NCI-H2171 treated with DMSO at 0.1 percent for 48 hours (cell line): ENCODE results near the gene SQSTM1.
"Not testable (repeated sequence)": the region's sequence is repeated elsewhere in the genome, so short reads cannot be mapped to it uniquely, and the experiment has no call there.

Source experiments
- DNase-seq: peaks from one replicate; lab custom pipeline; 2025; lab: John Stamatoyannopoulos, UW

SQSTM1 gene

DNA sequence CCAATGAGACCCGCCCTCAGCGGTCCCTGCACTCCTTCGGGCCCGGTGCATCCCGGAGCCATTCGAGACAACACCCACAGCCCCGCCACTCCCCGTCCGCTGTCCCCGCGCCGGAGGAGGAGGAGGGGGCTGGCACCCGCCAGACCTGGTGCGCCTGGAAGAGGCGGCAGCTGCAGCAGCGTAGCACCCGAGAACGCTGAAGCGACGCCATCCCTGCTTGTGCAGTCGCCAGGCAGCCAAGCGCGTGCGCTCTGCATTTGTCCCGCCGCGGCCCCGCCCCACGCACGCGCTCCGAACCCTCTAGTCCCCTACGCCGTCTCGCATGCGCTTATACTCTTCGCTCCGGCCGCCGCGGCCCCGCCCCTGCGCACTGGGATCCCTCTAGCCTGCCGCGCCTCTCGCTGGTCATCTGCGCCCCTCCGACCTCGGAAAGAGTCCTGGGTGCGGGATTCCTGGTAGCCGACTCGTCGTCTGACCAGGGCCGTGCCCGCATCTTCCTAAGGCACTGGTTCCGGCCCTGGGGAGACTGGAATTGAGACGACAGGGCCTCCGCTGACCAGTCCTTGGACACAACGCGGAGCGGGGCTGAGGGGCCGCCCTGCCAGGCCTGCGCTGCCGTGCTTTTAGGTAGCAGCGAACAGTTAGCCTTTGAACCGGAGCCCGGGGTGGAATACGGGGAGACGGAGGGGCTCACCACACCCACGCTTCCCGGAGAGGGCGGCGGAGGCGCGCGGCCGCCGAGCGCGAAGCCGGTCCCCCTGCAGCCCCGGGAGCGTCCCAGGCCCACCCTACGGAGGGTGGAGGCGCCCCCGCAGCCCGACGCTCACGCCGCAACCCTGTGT lies 38.1 kb downstream of the SQSTM1 start, which contains the start of gene MRNIP:
MRNIP (minus strand) TSS at position 232 of the 842 bp plus-strand sequence; CDS start at position 211, 21 bp downstream.
- peak; percentile 82 for DNase-seq

DNA sequence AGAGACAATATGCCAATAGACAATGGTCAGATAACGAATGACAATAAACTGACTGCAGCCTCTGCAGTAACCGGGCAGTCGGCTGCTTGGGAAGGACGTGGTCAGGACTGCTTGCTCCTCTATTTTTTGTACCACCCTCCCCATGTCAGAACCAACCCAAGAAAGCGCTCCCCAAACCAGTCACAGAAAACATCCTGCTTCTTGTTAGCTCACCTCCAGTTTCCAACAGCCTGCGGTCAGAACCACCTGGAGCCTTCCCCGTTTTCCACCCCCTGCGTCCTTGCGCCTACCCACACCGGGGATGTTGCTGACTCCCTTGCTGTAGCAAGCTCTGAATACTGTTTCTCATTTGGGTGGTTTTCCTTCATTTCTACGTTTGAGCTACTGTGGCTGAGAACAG lies 39.6 kb downstream of the SQSTM1 start:
- DNase-seq = no peak

- no peak for DNase-seq
Observed at GRCh38 chr5:179862296-179862695, 41.6 kb downstream of the SQSTM1 start.

GRCh38 chr5:179862891-179863290 lies 42.2 kb downstream of the SQSTM1 start:
- no peak for DNase-seq

- DNase-seq = no peak
Observed at GRCh38 chr5:179863449-179864085, 42.9 kb downstream of the SQSTM1 start.

GRCh38 chr5:179864686-179865085 lies 44.0 kb downstream of the SQSTM1 start:
- no peak for DNase-seq

DNA sequence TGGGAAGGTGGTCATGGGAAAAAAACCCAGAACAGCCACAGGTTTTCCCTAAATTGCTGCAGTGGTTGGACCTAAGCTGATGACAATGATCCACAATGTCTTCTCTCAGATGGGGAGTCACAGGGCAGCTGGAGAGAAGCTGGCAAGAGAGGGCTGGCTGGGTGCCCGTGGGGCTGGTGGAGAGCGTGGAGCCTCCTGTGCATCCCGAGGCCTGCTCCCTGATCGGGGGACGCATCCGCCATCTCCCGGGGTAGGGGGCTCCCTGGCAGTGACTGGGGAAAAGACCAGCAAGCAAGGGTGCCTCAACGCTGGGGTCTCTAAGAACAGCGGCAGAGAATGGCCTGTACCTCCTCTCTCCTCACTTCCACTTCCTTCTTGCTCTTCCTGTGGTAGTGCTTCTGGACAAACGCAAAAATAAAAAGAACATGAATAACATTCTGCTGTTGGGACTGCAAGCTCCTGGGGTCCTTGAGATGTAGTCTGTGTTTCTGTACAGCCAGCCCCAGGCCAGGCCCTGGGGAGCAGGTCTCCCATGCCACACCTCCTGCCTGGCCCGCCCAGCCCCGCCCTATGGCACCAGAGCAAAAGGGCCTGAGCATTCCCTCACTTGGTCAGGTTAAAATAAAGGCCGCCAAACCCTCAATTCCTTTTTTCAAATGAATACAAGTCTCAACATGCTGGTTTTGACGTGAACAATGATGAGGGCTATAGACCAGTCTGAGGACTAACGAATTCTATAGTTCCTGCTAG lies 45.0 kb downstream of the SQSTM1 start:
- no peak for DNase-seq

- no peak for DNase-seq
Observed at GRCh38 chr5:179866241-179867078, 45.8 kb downstream of the SQSTM1 start.

DNA sequence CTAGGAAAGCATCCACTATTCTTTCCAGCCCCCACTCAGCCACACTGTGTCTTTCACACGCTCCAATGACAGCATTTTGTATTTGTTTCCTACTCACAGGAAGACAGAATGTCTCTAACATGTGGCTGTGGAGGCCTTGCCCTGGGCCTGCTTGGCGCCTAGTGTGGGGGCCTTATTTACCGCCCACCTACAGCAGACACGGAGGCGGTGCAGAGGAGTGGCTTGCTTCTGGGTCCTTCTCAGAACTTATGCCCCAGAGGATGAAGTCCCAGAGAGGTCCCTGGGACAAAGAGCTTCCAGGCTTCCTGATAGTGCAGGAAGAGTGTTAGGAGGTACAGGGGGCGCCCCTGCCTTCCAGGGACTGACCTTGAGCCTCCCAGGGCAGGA lies 46.4 kb downstream of the SQSTM1 start:
- DNase-seq = no peak

DNA sequence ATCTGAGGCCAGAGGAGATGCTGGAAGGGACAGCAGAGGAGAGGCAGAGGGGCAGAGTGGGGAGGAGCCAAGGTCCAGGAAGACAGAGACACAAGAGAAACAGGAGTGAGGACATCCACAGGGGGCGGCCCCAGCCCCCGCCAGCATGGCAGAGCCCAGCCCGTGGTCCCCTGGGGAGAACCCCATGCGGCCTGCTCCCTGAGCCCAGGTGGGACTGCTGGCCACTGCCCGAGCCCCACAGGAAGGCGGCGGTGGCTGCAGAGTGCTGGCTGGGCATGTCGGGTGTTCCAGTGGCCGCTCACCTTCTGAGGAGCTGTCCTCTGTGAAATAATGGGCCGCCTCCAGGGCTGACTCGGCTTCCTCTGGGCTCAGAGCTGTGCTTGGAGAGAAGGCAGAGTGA lies 46.8 kb downstream of the SQSTM1 start:
- DNase-seq = no peak

DNA sequence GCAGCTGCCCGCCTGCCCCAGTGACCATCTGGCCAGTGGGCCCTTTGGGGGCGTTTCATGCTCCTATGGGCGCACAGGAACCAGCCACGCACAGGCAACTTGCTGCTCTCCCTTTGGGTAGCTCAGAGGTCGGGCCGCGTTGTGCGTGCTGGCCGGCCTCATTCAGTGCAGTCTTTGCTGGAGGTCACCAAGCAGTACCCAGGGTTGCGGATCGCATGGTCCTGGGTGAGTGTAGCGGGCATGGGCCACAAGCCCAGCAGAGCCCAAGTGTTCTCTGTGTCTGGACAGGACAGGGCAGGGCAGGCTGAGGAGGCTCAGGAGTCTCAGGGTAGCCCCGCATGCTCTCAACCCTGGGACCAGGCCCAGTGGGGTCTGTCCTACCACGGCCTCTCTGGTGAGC lies 47.8 kb downstream of the SQSTM1 start:
- DNase-seq = no peak

GRCh38 chr5:179869101-179869500 lies 48.4 kb downstream of the SQSTM1 start:
- DNase-seq = no peak

GRCh38 chr5:179869641-179870402 lies 49.1 kb downstream of the SQSTM1 start:
- DNase-seq = no peak

- no peak for DNase-seq
Observed at GRCh38 chr5:179870403-179870903, 49.7 kb downstream of the SQSTM1 start.

- DNase-seq = no peak
Observed at GRCh38 chr5:179870952-179871351, 50.2 kb downstream of the SQSTM1 start.

DNA sequence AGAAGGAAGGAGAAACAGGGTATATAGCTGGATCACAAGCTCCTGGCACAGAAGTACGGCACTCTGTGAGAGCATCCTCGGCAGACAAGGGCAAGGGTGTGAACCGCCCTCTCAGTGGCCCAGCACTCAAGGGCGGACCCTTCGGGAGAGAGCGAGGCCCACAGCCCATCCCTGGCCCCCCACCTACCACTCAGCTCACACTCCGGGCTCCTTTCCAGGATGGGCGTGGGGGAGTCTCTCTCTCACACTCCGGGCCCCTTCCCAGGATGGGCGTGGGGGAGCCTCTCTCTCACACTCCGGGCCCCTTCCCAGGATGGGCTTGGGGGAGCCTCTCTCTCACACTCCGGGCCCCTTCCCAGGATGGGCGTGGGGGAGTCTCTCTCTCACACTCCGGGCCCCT lies 50.8 kb downstream of the SQSTM1 start:
- not testable (repeated sequence) for DNase-seq

DNA sequence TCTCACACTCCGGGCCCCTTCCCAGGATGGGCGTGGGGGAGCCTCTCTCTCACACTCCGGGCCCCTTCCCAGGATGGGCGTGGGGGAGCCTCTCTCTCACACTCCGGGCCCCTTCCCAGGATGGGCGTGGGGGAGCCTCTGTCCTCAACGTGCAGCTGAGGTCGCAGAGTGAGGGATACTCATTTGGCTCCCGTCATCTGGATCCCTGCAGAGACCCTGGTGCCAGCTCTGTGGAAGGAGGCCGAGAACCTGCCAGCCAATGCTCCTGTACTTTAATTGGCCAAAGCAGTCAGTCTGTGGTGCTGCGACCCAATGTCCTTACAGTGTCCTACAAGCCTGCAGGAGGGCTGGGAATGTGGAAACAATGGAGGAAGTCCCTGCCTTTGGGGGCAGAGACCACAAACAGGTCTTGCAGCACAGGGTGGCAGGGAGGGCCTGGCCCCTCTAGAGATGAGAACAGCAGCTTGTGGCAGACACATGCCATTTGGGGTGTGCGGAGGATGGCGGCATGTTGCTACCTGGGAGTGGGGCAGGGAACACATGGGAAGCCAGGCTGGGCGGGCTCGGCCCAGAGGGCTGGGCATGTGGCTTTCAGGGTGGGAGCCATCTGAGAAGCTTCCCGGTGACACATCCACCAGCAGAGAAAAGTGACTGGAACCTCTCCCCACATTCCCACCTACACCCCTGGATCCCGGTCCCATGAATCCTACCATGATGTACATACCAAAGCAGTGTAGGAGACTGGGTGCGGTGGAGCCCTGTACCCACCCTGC lies 51.5 kb downstream of the SQSTM1 start:
- DNase-seq = no peak

DNA sequence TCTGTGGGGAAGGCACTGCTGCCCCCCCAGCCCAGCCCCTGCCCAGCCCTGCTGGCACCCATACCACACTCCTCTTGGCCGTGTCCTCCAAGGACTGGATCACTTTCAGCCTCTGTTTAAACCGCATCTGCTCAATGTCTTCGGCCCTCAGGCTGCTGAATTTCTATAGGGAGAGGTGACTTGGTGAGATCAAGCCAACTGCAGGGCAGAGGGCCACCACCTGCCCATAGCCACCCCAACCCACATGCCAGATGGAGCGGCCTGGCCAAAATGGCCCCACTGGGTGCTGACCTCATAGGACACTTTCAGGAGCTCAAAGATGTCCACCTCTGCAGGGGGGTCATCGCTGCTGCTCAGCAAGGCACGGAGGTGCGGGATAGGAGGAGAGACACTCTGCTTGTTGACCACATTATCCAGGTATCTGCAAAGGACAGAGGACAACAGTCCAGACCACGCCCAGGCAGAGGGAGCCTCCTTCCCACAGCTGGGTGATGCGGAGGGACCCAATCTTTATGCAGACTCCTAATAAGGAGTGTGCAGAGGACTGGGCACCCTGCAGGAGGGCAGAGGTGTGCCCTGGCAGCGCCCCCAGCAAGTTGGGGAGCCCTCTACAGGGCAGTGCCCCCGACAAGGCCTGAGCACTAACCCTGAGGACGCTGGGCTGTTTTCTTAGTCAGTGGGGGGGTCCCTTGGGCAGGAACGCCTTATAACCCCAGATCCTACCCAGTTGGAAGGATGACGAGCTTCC lies 52.3 kb downstream of the SQSTM1 start:
- DNase-seq = no peak

DNA sequence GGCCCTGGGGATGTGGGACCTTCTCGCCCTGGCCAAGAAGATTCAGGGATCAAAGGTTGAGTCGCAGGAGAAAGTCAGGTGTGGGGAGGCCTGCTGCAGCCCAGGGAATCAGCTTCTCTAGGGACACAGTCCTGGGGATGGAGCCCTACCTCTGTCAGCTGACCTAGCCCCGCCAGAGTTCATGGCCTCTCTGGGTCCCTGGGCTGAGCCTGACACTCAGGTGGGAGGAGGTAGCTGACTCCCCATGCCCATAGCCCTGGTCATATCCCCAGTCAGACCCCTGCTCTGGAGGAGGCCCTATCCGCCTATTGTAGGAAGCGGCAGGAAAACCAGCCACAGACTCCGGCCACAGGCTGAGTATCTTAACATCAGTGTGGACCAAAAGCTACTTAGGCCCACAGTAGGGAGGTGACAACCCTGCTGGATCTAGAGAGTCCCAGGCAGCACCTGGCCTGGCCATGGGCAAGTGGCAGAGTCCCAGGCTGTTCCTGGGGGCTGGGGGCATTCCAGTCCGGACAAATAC lies 52.9 kb downstream of the SQSTM1 start:
- no peak for DNase-seq
